Tibial nerve (tissue), 3 donors: ENCODE measurements around the gene VASP.

Source experiments
- POLR2A ChIP-seq, 2 donors: fragments of 450-650 bp; IDR thresholded peaks; one replicate each; pipeline ENCODE4 v1.6.1; 2017; ENCODE audit warnings: antibody characterized with exemption in 2 of 2, mild to moderate bottlenecking in 2 of 2, moderate library complexity in 2 of 2
- TF ChIP-seq, protein P1 (sequence below), 5 experiments: fragments of 200-600 bp in 3 of 5; fragments of 450-650 bp in 2 of 5; sonication (generic) in 3 of 5; IDR thresholded peaks; one replicate each; pipeline ENCODE4 v1.5.1; 2016 to 2019; ENCODE audit warnings: antibody characterized with exemption in 5 of 5, mild to moderate bottlenecking in 3 of 5, moderate library complexity in 2 of 5

DNA sequence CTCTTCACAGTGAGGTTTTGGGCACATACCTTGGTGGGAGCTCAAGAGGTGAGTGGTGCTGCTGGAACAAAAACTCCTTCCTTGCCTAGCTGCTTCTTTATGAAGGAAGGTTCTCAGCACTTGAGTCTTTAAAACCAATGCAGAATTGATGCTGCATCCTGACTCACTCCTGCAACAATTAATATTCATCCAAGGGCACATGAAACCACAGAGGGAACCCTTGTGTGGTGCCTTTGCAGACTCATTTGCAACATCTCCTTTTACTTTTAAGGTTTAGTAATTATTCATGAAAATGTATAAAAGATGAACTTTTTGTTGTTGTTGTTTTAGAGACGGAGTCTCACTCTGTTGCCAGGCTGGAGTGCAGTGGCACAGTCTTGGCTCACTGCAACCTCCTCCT, 47.2 kb downstream of the VASP start:
- no peak for TF ChIP-seq POLR2A (IDR thresholded peaks at IDR 0.05)
- TF ChIP-seq, protein P1, sequence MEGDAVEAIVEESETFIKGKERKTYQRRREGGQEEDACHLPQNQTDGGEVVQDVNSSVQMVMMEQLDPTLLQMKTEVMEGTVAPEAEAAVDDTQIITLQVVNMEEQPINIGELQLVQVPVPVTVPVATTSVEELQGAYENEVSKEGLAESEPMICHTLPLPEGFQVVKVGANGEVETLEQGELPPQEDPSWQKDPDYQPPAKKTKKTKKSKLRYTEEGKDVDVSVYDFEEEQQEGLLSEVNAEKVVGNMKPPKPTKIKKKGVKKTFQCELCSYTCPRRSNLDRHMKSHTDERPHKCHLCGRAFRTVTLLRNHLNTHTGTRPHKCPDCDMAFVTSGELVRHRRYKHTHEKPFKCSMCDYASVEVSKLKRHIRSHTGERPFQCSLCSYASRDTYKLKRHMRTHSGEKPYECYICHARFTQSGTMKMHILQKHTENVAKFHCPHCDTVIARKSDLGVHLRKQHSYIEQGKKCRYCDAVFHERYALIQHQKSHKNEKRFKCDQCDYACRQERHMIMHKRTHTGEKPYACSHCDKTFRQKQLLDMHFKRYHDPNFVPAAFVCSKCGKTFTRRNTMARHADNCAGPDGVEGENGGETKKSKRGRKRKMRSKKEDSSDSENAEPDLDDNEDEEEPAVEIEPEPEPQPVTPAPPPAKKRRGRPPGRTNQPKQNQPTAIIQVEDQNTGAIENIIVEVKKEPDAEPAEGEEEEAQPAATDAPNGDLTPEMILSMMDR (IDR thresholded peaks at IDR 0.05), result no peak
